NOMO-1 (cell line): ENCODE results near the gene RCBTB1.
"Not testable (repeated sequence)": the region's sequence is repeated elsewhere in the genome, so short reads cannot be mapped to it uniquely, and the experiment has no call there.

Experiments
- DNase-seq, 2 experiments: peaks; one replicate each; lab custom pipeline; 2025; ENCODE audit not compliant: unreplicated experiment in 2 of 2; lab: John Stamatoyannopoulos, UW

RCBTB1 gene

GRCh38 chr13:49585220-49586157, at the start of gene RCBTB1:
Gene RCBTB1, minus strand, starts transcription at chr13:49585558. Its CDS starts 18,279 bp downstream, at chr13:49567279.
- peak; percentile 39 to 44 for DNase-seq

- DNase-seq, result no peak
Measured at GRCh38 chr13:49633710-49634109, 48.4 kb upstream of the RCBTB1 start.

DNA sequence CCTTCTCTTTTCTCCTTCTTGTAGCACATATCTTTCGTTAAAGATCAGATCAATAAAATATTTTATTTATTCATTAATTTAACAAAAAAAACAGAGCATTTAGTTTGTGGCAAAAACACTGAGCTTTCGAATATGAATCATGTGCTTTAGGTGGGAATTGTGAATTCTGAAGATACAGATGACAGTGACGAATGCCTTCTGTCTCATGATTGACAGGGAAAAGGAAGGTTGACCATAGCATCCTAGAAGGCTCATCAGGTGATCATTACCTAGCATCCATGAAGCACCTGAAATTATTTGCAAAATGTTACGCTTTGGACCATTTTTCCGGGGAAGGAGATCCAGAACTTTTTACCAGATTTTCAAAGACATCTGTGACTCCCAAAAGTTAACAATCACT, 46.8 kb upstream of the RCBTB1 start:
- no peak for DNase-seq

GRCh38 chr13:49630580-49630979, 45.2 kb upstream of the RCBTB1 start:
- DNase-seq, result no peak

GRCh38 chr13:49629947-49630346, 44.6 kb upstream of the RCBTB1 start:
- DNase-seq, result no peak

DNA sequence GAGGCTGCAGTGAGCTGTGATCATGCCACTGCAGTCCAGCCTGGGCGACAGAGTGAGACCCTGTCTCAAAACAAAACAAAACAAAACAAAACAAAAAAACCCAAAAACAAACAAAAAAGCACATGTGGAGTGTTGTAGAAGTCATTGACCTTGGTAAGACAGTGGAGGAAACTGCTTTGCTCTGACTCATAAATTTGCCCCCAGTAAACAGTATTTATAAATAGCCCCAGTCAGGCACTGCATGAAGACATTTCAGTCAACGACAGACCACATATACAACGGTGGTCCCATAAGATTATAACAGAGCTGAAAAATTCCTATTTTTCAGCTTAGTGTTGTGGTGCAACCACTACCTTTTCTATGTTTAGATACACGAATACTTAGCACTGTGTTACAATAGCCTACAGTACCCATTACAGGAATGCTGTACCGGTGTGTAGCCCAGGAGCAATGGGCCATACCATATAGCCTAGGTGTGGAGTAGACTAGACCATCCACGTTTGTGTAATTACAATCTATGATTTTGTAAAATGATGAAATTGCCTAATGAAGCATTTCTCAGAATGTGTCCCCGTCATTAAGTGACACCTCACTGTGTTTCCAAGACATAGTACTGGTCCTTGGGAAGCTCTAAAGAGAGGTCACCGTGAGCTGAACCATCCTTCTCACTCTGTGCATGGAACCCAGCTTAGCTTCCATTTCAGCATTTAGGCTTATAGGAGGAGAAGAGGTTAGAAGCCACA, 44.0 kb upstream of the RCBTB1 start:
- DNase-seq, result no peak

DNA sequence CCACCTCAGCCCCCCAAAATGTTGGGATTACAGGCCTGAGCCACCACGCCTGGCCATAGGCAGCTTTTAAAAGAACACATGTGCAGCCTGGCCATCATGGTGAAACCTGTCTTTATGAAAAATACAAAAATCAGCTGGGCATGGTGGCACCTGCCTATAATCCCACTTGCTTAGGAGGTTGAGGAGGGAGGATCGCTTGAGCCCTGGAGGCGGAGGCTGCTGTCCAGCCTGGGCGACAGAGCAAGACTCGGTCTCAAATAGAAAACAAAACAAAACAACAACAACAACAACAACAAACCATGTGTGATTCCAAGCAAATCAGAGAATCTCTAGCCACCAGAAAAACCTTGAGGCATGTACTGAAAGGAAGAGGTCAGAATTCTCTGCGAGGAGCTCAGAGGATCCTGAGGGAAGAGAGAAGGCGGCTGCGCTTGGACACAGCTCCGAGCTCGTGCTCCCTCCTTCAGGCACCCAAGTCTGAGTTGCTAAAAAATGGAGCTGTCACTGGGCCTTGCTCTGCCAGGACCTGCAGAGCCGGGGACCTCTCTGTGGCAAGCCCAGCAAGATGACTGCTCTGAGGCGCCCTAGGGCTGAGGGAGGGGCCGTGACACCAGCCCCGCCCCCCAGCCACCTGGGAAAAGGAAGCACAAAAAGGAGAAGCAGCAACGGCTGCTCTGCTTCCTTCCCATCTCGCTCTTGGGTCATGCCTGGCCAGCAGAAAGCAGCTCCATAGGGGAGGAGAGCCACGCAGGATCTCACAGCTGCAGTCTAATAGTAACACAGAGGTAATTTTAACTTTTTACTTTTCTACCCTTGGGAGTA, 42.7 kb upstream of the RCBTB1 start, which contains the start of gene ARL11:
TSS of gene ARL11 (plus strand) at position 677 of the 822 bp plus-strand sequence. CDS start 1,941 bp downstream, outside the sequence.
- peak; percentile 91 to 95 for DNase-seq

- no peak for DNase-seq
Measured at GRCh38 chr13:49625392-49626079, 40.2 kb upstream of the RCBTB1 start.

DNA sequence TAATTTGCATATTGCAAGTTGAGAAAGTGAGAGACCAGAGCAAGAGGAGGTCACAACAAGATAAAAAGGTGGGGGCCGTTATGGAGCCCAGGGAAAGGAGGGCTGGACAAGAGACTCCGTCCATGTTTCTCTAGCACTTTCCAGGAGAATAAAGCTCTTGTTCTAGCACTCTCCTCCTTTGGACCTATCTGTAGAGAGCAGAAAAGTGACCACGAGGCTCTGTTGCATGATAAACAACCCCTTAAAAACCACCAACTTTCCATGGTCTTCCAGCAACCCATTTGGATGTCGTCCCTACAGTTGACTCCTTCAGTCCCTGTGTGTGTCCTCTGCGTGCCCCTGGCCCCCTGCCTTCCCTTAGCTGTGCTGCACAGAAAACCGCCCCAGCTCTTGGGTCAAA, 38.9 kb upstream of the RCBTB1 start:
- no peak for DNase-seq

DNA sequence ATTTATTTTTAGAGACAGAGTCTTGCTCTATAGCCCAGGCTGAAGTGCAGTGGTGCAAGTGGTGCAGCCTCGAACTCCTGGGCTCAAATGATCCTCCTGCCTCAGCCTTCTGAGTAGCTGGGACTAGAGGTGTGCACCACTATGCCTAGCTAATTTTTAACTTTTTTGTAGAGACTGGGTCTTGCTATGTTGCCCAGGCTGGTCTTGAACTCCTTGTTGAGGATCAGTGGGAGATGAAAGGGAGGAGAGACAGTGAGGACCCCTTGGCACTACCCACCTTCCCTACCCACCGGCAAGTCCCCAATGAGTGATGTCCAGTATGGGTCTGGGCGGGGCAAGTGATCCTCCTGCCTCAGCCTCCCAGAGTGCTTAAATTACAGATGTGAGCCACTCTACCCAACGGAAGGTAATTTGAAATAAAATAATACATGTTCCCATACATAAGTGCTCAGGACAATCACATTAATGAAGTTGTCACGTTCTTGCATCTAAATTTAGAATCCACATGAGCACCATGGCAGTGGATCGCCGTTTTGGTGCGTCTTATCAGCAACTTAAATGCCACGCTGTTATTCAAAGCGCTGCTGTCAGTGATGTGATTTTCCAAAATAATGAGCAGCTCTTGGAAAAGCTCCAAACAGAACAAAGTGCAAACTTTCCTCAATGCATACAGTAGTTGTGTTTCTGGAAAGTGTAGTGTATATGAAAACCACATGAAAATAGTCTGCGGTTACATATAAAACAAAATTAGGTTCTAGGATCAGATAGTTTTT, 37.0 kb upstream of the RCBTB1 start:
- no peak for DNase-seq

GRCh38 chr13:49620170-49620621, 34.8 kb upstream of the RCBTB1 start:
- DNase-seq, result peak; percentile 48 to 53

DNA sequence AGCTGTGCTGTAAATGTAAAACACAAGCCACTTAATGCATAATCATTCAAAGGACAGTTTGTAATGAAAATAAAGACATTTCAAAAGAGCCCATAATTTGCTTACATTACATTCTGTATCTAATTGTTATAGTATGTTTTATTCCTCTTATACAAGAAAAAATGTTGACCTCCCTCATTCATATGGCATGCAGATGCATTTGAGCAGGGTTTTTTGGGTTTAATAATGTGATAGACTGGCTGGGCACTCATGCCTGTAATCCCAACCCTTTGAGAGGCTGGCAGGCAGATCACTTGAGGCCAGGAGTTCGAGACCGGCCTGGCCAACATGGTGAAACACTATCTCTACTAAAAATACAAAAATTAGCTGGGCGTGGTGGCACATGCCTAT, 31.3 kb upstream of the RCBTB1 start:
- no peak for DNase-seq

- no peak for DNase-seq
Measured at GRCh38 chr13:49615836-49616675, 30.7 kb upstream of the RCBTB1 start.

DNA sequence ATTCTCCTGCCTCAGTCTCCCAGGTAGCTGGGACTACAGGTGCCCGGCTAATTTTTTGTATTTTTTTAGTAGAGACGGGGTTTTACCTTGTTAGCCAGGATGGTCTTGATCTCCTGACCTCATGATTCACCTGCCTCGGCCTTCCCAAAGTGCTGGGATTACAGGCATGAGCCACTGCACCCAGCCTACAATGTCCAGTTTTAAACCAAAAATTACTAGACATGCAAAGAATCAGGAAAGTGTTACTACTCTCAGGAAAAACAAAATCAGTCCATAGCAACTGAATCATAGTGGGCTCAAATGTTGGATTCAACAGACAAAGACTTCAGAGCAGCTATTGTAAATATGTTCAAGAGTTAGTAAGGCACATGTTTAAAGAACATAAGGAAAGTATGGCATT, 26.7 kb upstream of the RCBTB1 start:
- DNase-seq, result not testable (repeated sequence)

DNA sequence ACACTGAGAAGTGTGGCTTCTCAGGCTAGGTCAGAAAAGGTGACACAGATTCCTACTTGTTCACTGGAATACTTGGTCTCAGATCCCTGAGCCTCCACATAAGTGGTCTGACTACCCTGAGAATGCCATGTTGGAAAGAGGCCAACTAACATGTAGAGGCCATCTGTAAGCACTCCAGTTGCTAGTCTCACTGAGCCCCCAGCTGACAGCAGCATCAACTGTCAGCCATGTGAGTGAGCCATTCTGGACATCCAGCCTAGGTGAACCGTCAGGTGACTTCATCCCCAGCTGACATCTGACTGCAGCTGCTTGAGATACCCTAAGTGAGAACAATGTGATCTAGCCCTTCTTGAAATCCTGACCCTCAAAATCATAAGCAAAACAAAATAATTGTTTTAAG, 24.8 kb upstream of the RCBTB1 start:
- DNase-seq, result no peak

GRCh38 chr13:49608651-49609331, 23.4 kb upstream of the RCBTB1 start:
- peak; percentile 45 to 85 for DNase-seq

DNA sequence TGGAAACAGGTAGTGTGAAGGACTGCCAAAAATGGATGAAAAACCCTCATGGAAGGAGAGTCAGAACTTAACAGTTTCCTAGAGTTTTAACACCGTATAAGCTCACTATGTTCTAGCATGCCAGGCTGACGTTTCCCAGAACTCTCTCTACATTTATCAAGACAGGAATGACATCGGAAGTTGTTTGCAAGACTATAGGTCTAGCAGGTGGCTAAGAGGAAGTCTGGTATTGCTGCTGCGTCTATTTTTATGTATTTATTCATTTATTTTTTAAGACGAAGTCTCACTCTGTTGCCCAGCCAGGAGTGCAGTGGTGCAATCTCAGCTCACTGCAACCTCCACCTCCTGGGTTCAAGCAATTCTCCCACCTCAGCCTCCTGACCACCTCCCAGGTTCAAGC, 22.4 kb upstream of the RCBTB1 start:
- no peak for DNase-seq
